HepG2 (cell line): Measurements from ENCODE around the gene ITPR1. TPM values are rescaled to one million over a fixed set of nuclear protein-coding genes. Genes with fewer than 3 reads are reported as not detected.

Experiments
- ATAC-seq: fragments of 200-7000 bp; cut with Tn5 transposase; 3 replicates; pipeline ENCODE4 v1.9.1; 2020; ENCODE audit warnings: mild to moderate bottlenecking, moderate library complexity
- BruUV-seq: library from RNA; stranded (reverse); fragments of 400-500 nt; replicated peaks from 2 replicates; lab custom pipeline; 2021; lab: Mats Ljungman, UMichigan
- CTCF ChIA-PET: fragments of 300-600 bp; formaldehyde crosslinking; extraction: SDS; loops from one replicate; lab custom pipeline; 2021; ENCODE audit warnings: low total read pairs, inconsistent platforms, low intra/inter-chr PET ratio; lab: Yijun Ruan, JAX
- POLR2A ChIA-PET: fragments of 350-600 bp; sonication (Branson Sonifier 250); formaldehyde crosslinking; loops from one replicate; lab custom pipeline; 2020; ENCODE audit warnings: antibody characterized with exemption, inconsistent platforms; lab: Yijun Ruan, JAX
- DNase-seq: peaks from one replicate; pipeline ENCODE4 v3.0.0-alpha.2; 2015; ENCODE audit warnings: low spot score
- FAIRE-seq: peaks from 3 replicates; lab custom pipeline; 2011; peaks lifted over from hg19 to GRCh38; lab: Jason Lieb, UNC
- H2AFZ ChIP-seq: one replicate; pipeline ENCODE4 v1.6.1; 2011; ENCODE audit warnings: low read length, inconsistent platforms
- H3K27ac ChIP-seq: fragments of 300-600 bp; 3 replicates; pipeline ENCODE4 v1.8.0; 2011; ENCODE audit warnings: mixed run types, mild to moderate bottlenecking, mixed read lengths, low read length, inconsistent platforms; ENCODE audit not compliant: insufficient read depth; ENCODE audit errors: extremely low read length
- H3K27me3 ChIP-seq, 2 experiments: fragments of 200-600 bp in 1 of 2; 2 replicates in 1 of 2; 3 replicates in 1 of 2; pipeline versions ENCODE4 v1.6.0 to v1.8.0; 2011; ENCODE audit warnings: low read length in 2 of 2, mild to moderate bottlenecking in 2 of 2, moderate library complexity in 2 of 2, inconsistent platforms in 1 of 2; ENCODE audit not compliant: insufficient read depth in 2 of 2, control insufficient read depth in 1 of 2
- H3K36me3 ChIP-seq, 2 experiments: fragments of 200-600 bp in 1 of 2; replicated peaks in 1 of 2; 2 replicates in 1 of 2; 3 replicates in 1 of 2; pipeline versions ENCODE4 v1.5.1 to v1.8.0; 2011; ENCODE audit warnings: low read length in 2 of 2, inconsistent platforms in 1 of 2; ENCODE audit not compliant: insufficient read depth in 2 of 2, control insufficient read depth in 1 of 2
- H3K4me1 ChIP-seq: 2 replicates; pipeline ENCODE4 v1.5.1; 2012; ENCODE audit warnings: low read length, inconsistent platforms; ENCODE audit not compliant: insufficient read depth
- H3K4me2 ChIP-seq: 2 replicates; pipeline ENCODE4 v1.6.0; 2011; ENCODE audit warnings: low read depth, low read length, inconsistent platforms
- H3K4me3 ChIP-seq, 3 experiments: fragments of 200-600 bp in 1 of 3; sonication (generic), shearing (Covaris generic) in 1 of 3; replicated peaks in 1 of 3; 2 replicates each; pipeline ENCODE4 v1.5.1; 2011 to 2016; ENCODE audit warnings: low read length in 3 of 3, inconsistent platforms in 2 of 3, low read depth in 2 of 3, mild to moderate bottlenecking in 2 of 3, control low read depth in 1 of 3, mixed read lengths in 1 of 3; ENCODE audit not compliant: insufficient read depth in 1 of 3
- H3K79me2 ChIP-seq: one replicate; pipeline ENCODE4 v1.6.1; 2011; ENCODE audit warnings: low read length, inconsistent platforms; ENCODE audit not compliant: insufficient read depth
- H3K9ac ChIP-seq: 2 replicates; pipeline ENCODE4 v1.6.0; 2011; ENCODE audit warnings: mild to moderate bottlenecking, low read depth, low read length, inconsistent platforms; ENCODE audit not compliant: insufficient read depth
- H3K9me3 ChIP-seq: 2 replicates; pipeline ENCODE4 v1.5.1; 2012; ENCODE audit warnings: mild to moderate bottlenecking, low read length
- H4K20me1 ChIP-seq: 2 replicates; pipeline ENCODE4 v1.6.0; 2011; ENCODE audit warnings: inconsistent platforms, mild to moderate bottlenecking, low read length, moderate library complexity; ENCODE audit not compliant: insufficient read depth
- ARID2 ChIP-seq: sonication (generic); formaldehyde crosslinking; IDR thresholded peaks from 2 replicates; pipeline ENCODE4 v1.8.1; 2022; ENCODE audit warnings: mild to moderate bottlenecking, missing genetic modification reagents, borderline replicate concordance
- ARID3A ChIP-seq: IDR thresholded peaks from 2 replicates; pipeline ENCODE4 v1.6.1; 2012; ENCODE audit warnings: low read depth, low read length, improper control_type of control experiment
- ATF1 ChIP-seq: IDR thresholded peaks from 2 replicates; pipeline ENCODE4 v1.6.1; 2016; ENCODE audit warnings: mild to moderate bottlenecking, control low read depth
- FOSL1 ChIP-seq: sonication (generic); formaldehyde crosslinking; IDR thresholded peaks from 2 replicates; pipeline ENCODE4 v1.9.0; 2021; ENCODE audit warnings: missing genetic modification reagents, borderline replicate concordance
- HNRNPLL ChIP-seq: fragments of 200-400 bp; formaldehyde crosslinking; IDR thresholded peaks from 2 replicates; pipeline ENCODE4 v1.6.1; 2017; ENCODE audit warnings: mild to moderate bottlenecking, low read depth, low read length; ENCODE audit not compliant: poor library complexity, severe bottlenecking
- MED13 ChIP-seq: sonication (generic); formaldehyde crosslinking; IDR thresholded peaks from 2 replicates; pipeline ENCODE4 v1.5.0; 2020; ENCODE audit warnings: missing genetic modification reagents
- MTF1 ChIP-seq: sonication (generic); formaldehyde crosslinking; IDR thresholded peaks from 2 replicates; pipeline ENCODE4 v1.5.0; 2020; ENCODE audit warnings: missing genetic modification reagents
- NCOA1 ChIP-seq: sonication (generic); formaldehyde crosslinking; IDR thresholded peaks from 2 replicates; pipeline ENCODE4 v1.9.0; 2021; ENCODE audit warnings: missing genetic modification reagents
- PPARG ChIP-seq: conservative IDR thresholded peaks from 2 replicates; pipeline ENCODE4 v1.6.1; 2016; ENCODE audit warnings: missing biosample characterization, missing genetic modification reagents
- RFXAP ChIP-seq: sonication (generic); formaldehyde crosslinking; IDR thresholded peaks from 2 replicates; pipeline ENCODE4 v1.4.0; 2020; ENCODE audit warnings: missing genetic modification reagents, borderline replicate concordance
- SNAI1 ChIP-seq: sonication (generic); formaldehyde crosslinking; IDR thresholded peaks from 2 replicates; pipeline ENCODE4 v1.5.0; 2020; ENCODE audit warnings: mild to moderate bottlenecking, missing genetic modification reagents, borderline replicate concordance
- ZBTB38 ChIP-seq: sonication (generic); formaldehyde crosslinking; IDR thresholded peaks from 2 replicates; pipeline ENCODE4 v1.5.1; 2020; ENCODE audit warnings: mild to moderate bottlenecking, missing genetic modification reagents
- ZNF12 ChIP-seq: sonication (generic); formaldehyde crosslinking; IDR thresholded peaks from 2 replicates; pipeline ENCODE4 v1.5.0; 2020; ENCODE audit warnings: missing genetic modification reagents
- ZNF205 ChIP-seq: IDR thresholded peaks from 2 replicates; pipeline ENCODE4 v1.6.1; 2018; ENCODE audit warnings: missing biosample characterization, missing genetic modification reagents
- ZNF598 ChIP-seq: sonication (generic); formaldehyde crosslinking; IDR thresholded peaks from 2 replicates; pipeline ENCODE4 v1.5.1; 2020; ENCODE audit warnings: mild to moderate bottlenecking, missing genetic modification reagents, borderline replicate concordance
- ZNF678 ChIP-seq: sonication (generic); formaldehyde crosslinking; IDR thresholded peaks from 2 replicates; pipeline ENCODE4 v1.4.0; 2020; ENCODE audit warnings: mild to moderate bottlenecking, missing genetic modification reagents
- ZNF792 ChIP-seq: IDR thresholded peaks from 2 replicates; pipeline ENCODE4 v1.6.1; 2016
- in situ Hi-C: cut with HindIII; loops from 2 replicates; pipeline ENCODE4 v1.10.0; 2017; ENCODE audit warnings: low pct_unique_long_range_greater_than_20kb; ENCODE audit not compliant: extremely low pct_ligation_motif_present
- intact Hi-C: fragments of 100-400 bp; cut with micrococcal nuclease; formaldehyde crosslinking; loops from one replicate; pipeline ENCODE4 v1.10.0; 2022; ENCODE audit not compliant: unreplicated experiment
- polyA plus RNA-seq, 8 experiments: library from polyadenylated mRNA; depleted of rRNA in 3 of 8; stranded (reverse) in 7 of 8; unstranded in 1 of 8; fragments of >200 nt; fragmentation: Illumina TruSeq in 4 of 8; extraction: Trizol in 4 of 8; gene quantifications; 2 replicates each; pipeline versions ENCODE4 v1.2.1 to v1.2.3, GENCODE V29; 2011 to 2016; ENCODE audit warnings: low read depth in 4 of 8, missing spikeins in 1 of 8, mixed read lengths in 1 of 8; ENCODE audit not compliant: insufficient read depth in 1 of 8
- total RNA-seq, 5 experiments: library from RNA; depleted of rRNA; stranded (reverse); fragments of >200 nt; fragmentation: Illumina TruSeq; extraction: Trizol; gene quantifications; 2 replicates each; pipeline ENCODE4 v1.2.3, GENCODE V29; 2016; ENCODE audit warnings: low read depth in 1 of 5

ITPR1 gene
- total and polyA plus RNA-seq, 2 of the 13 experiments (the other 11 are each of a cell fraction or from before 2014, with no cell fraction given) = 10.0 to 11.4 TPM

GRCh38 chr3:4688411-4688810 lies 195.3 kb downstream of the ITPR1 start (continued):
- TF ChIP-seq ZNF792 (CRISPR knock-in tag) = no peak

GRCh38 chr3:4689021-4689420 lies 195.9 kb downstream of the ITPR1 start:
- no peaks in the 10 kb centered on the region for H3K79me2 ChIP-seq
- TF ChIP-seq RFXAP (no peak), HNRNPLL (no peak), ZBTB38 (no peak), MED13 (CRISPR knock-in tag) (no peak), FOSL1 (CRISPR knock-in tag) (no peak), MTF1 (CRISPR knock-in tag) (no peak), SNAI1 (CRISPR knock-in tag) (no peak), ARID3A (no peak), ZNF12 (CRISPR knock-in tag) (no peak), PPARG (CRISPR knock-in tag) (no peak), ZNF678 (CRISPR knock-in tag) (no peak), ZNF205 (CRISPR knock-in tag) (no peak), ARID2 (CRISPR knock-in tag) (no peak), ZNF598 (CRISPR knock-in tag) (no peak), ATF1 (CRISPR knock-in tag) (no peak), NCOA1 (no peak)
- no peak overlapping the region for H3K4me2 ChIP-seq
- ATAC-seq (no peak), FAIRE-seq (no peak), DNase-seq (no peak)
- H3K9me3 ChIP-seq = no peaks in the 10 kb centered on the region
- POLR2A ChIA-PET = no interaction called here
- in situ Hi-C loops = no loop called here
- no peak overlapping the region for H2AFZ ChIP-seq
- no peaks in the 10 kb centered on the region for H4K20me1 ChIP-seq
- no TSS peak for BruUV-seq
- peaks cover 6 to 21% of the 10 kb centered on the region in 2 experiments; a peak in 4 of 5 replicates for H3K36me3 ChIP-seq
- H3K4me3 ChIP-seq = no peak overlapping the region
- intact Hi-C loops = no loop called here
- H3K27me3 ChIP-seq = no peaks in the 10 kb centered on the region
- no peaks in the 10 kb centered on the region for H3K4me1 ChIP-seq
- H3K9ac ChIP-seq = no peak overlapping the region
- CTCF ChIA-PET = no interaction called here
- no peak overlapping the region for H3K27ac ChIP-seq
